Right ventricle myocardium superior (tissue), 1 donor: Measurements from ENCODE around the gene TAS2R41. TPM values are rescaled to one million over a fixed set of nuclear protein-coding genes. Genes with fewer than 3 reads are reported as not detected.

Experiments
- ATAC-seq: fragments of 200-7000 bp; cut with Tn5 transposase; one replicate; pipeline ENCODE4 v1.9.1; 2020; ENCODE audit warnings: mild to moderate bottlenecking; ENCODE audit not compliant: poor library complexity
- DNase-seq: peaks from one replicate; pipeline ENCODE4 v3.0.0-alpha.2; 2020
- intact Hi-C: fragments of 100-400 bp; cut with DNase I; formaldehyde crosslinking; loops from one replicate; pipeline ENCODE4 v1.11.2; 2022
- total RNA-seq: library from RNA; stranded (reverse); fragmentation: NEBNext Ultra II Directional; extraction: Animal tissue kit (Norgen Biotek cat#: 25700); gene quantifications from one replicate; pipeline ENCODE4 v1.2.1, GENCODE V29; 2021
- donor health status: DM: no; HTN: yes; CAD: no; lungs with severe emphysema.

The TAS2R41 gene
- total RNA-seq, 1 donor from 2014 or later = not detected

- DNase-seq = no peak
- intact Hi-C loops = no loop called here
- ATAC-seq = no peak
Observed at GRCh38 chr7:143487061-143487460, 9.4 kb downstream of the TAS2R41 start.

- intact Hi-C loops = no loop called here
- peak; percentile 78 for ATAC-seq
- peak; percentile 71 for DNase-seq
Observed at GRCh38 chr7:143487566-143487965, 9.9 kb downstream of the TAS2R41 start.

- intact Hi-C loops = no loop called here
- ATAC-seq = peak; percentile 61
- DNase-seq = no peak
Observed at GRCh38 chr7:143490717-143491306, 13.1 kb downstream of the TAS2R41 start.

- intact Hi-C loops = no loop called here
- no peak for ATAC-seq
- no peak for DNase-seq
Observed at GRCh38 chr7:143492043-143492471, 14.4 kb downstream of the TAS2R41 start.

- DNase-seq = no peak
- no peak for ATAC-seq
- intact Hi-C loops = no loop called here
Observed at GRCh38 chr7:143492799-143493739, 15.4 kb downstream of the TAS2R41 start.

GRCh38 chr7:143493751-143494150 is 16.1 kb downstream of the TAS2R41 start:
- no peak for ATAC-seq
- intact Hi-C loops = no loop called here
- no peak for DNase-seq

GRCh38 chr7:143494622-143495021 is 16.9 kb downstream of the TAS2R41 start:
- DNase-seq (no peak), ATAC-seq (no peak)
- intact Hi-C loops = no loop called here

GRCh38 chr7:143495851-143496250 is 18.2 kb downstream of the TAS2R41 start:
- DNase-seq (no peak), ATAC-seq (no peak)
- intact Hi-C loops = no loop called here

GRCh38 chr7:143496263-143496662 is 18.6 kb downstream of the TAS2R41 start:
- intact Hi-C loops = no loop called here

GRCh38 chr7:143497008-143497795 is 19.5 kb downstream of the TAS2R41 start:
- intact Hi-C loops = no loop called here

More at GRCh38 chr7:143496263-143496662, 18.6 kb downstream of the TAS2R41 start:
- ATAC-seq = no peak
- no peak for DNase-seq

GRCh38 chr7:143499246-143499645 is 21.6 kb downstream of the TAS2R41 start:
- ATAC-seq (peak; percentile 79), DNase-seq (no peak)
- intact Hi-C loops = no loop called here

More at GRCh38 chr7:143497008-143497795, 19.5 kb downstream of the TAS2R41 start:
- peak; percentile 20 for ATAC-seq
- DNase-seq = no peak

GRCh38 chr7:143499743-143500348 is 22.2 kb downstream of the TAS2R41 start:
- intact Hi-C loops = no loop called here
- ATAC-seq (no peak), DNase-seq (no peak)

GRCh38 chr7:143503261-143503660 is 25.6 kb downstream of the TAS2R41 start:
- DNase-seq (no peak), ATAC-seq (no peak)
- intact Hi-C loops = no loop called here

GRCh38 chr7:143504215-143504936 is 26.7 kb downstream of the TAS2R41 start:
- DNase-seq = no peak
- intact Hi-C loops = no loop called here

GRCh38 chr7:143504937-143505297 is 27.2 kb downstream of the TAS2R41 start:
- no peak for DNase-seq
- ATAC-seq = no peak
- intact Hi-C loops = no loop called here

More at GRCh38 chr7:143504215-143504936, 26.7 kb downstream of the TAS2R41 start:
- no peak for ATAC-seq

- intact Hi-C loops = no loop called here
- no peak for ATAC-seq
Observed at GRCh38 chr7:143505838-143506237, 28.2 kb downstream of the TAS2R41 start.

GRCh38 chr7:143507094-143507518 is 29.4 kb downstream of the TAS2R41 start:
- no peak for ATAC-seq
- intact Hi-C loops = no loop called here

More at GRCh38 chr7:143505838-143506237, 28.2 kb downstream of the TAS2R41 start:
- DNase-seq = no peak

GRCh38 chr7:143507534-143508055 is 29.9 kb downstream of the TAS2R41 start:
- no peak for ATAC-seq
- intact Hi-C loops = no loop called here
- DNase-seq = no peak

More at GRCh38 chr7:143507094-143507518, 29.4 kb downstream of the TAS2R41 start:
- DNase-seq = no peak
